Measurements from ENCODE around the gene APPL1. TPM values are rescaled to one million over a fixed set of nuclear protein-coding genes. Genes with fewer than 3 reads are reported as not detected.

APPL1 gene
- total and polyA plus RNA-seq, 2 of the 8 experiments (the other 6 are each of a cell fraction or from before 2014, with no cell fraction given) = 9.4 to 34.4 TPM

DNA sequence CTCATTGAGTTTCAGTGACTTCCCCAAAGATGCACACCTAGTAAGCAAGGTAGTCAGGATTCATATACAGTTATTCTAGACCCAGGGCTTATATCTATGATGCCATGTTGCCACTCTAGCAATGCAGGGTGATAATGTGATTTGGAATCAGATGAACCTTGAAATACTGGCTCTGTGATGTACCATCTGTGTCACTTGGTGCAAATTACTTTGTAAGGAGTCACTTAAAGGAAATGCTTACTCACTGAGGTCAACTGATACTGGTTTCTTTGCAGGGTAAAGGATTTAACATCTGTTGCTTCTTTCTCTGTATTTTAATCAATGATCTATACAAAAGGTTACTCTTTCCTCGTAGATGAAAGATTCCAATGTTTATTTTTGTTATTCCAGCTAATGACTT, 54.2 kb downstream of the APPL1 start:
- H3K9me3 ChIP-seq (ENCODE audit: insufficient read depth in 2 of 2, low read depth in 1 of 2, low read length in 1 of 2) = peaks cover 0 to 10% of the 10 kb centered on the region in 2 experiments; a peak in 2 of 4 replicates
- CTCF ChIA-PET (ENCODE audit: partially characterized antibody) = interaction anchor here (1.2 to 1.4 kb wide), 2 partner anchors 21 to 286 kb away, joined by 3 to 4 read pairs; no protein-coding TSS in a partner anchor
- no peaks in the 10 kb centered on the region for H4K20me1 ChIP-seq (replicated peaks in 1 of 2; ENCODE audit: control insufficient read depth in 1 of 2, insufficient read depth in 2 of 2, low read length in 2 of 2)
- H3K27ac ChIP-seq (ENCODE audit: low read depth, low read length) = no peak overlapping the region
- H3K4me3 ChIP-seq (ENCODE audit: extremely low read depth in 1 of 4, insufficient read depth in 2 of 4, low read depth in 3 of 4, low read length in 4 of 4) = no peak overlapping the region
- no peak for DNase-seq (ENCODE audit: low read depth in 1 of 2, low spot score in 2 of 2)
- no peak overlapping the region for H4K91ac ChIP-seq (replicated peaks; ENCODE audit: insufficient read length, low read length)
- H3K4me1 ChIP-seq (replicated peaks in 1 of 4; ENCODE audit: control insufficient read depth in 3 of 4, insufficient read depth in 4 of 4, low read length in 3 of 4) = no peaks in the 10 kb centered on the region
- no peak for TF ChIP-seq SRF (IDR thresholded peaks at IDR 0.05; ENCODE audit: low read depth, low read length)
- TF ChIP-seq YY1 (IDR thresholded peaks at IDR 0.05; ENCODE audit: low read depth, low read length) = no peak
- TF ChIP-seq RAD21 (IDR thresholded peaks at IDR 0.05 in 1 of 2, conservative IDR thresholded peaks at IDR 0.05 in 1 of 2; ENCODE audit: low read depth in 2 of 2, low read length in 2 of 2) = no peak
- TF ChIP-seq EGR1 (IDR thresholded peaks at IDR 0.05; ENCODE audit: borderline replicate concordance, low read depth, low read length) = no peak
- no peak for TF ChIP-seq ZNF274 (IDR thresholded peaks at IDR 0.05; ENCODE audit: borderline replicate concordance, extremely low read depth, low read length)
- TF ChIP-seq, protein P1, sequence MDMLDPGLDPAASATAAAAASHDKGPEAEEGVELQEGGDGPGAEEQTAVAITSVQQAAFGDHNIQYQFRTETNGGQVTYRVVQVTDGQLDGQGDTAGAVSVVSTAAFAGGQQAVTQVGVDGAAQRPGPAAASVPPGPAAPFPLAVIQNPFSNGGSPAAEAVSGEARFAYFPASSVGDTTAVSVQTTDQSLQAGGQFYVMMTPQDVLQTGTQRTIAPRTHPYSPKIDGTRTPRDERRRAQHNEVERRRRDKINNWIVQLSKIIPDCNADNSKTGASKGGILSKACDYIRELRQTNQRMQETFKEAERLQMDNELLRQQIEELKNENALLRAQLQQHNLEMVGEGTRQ (IDR thresholded peaks at IDR 0.05; ENCODE audit: low read length) = no peak
- no peak for TF ChIP-seq RFX5 (IDR thresholded peaks at IDR 0.05; ENCODE audit: borderline replicate concordance, low read depth, low read length)
- TF ChIP-seq POLR2AphosphoS5 (IDR thresholded peaks at IDR 0.05; ENCODE audit: low read depth, low read length) = no peak
- no peak for TF ChIP-seq CEBPB (IDR thresholded peaks at IDR 0.05; ENCODE audit: low read depth, low read length)
- no peak for TF ChIP-seq TEAD4 (IDR thresholded peaks at IDR 0.05; ENCODE audit: low read depth, low read length)
- no peak for TF ChIP-seq HDAC2 (IDR thresholded peaks at IDR 0.05; ENCODE audit: borderline replicate concordance in 1 of 2, low read depth in 2 of 2, low read length in 2 of 2)
- no peak for TF ChIP-seq TBP (IDR thresholded peaks at IDR 0.05; ENCODE audit: low read depth, low read length)
- TF ChIP-seq FOSL1 (IDR thresholded peaks at IDR 0.05; ENCODE audit: insufficient read depth, low read depth, low read length) = no peak
- TF ChIP-seq GTF2F1 (IDR thresholded peaks at IDR 0.05; ENCODE audit: borderline replicate concordance, low read depth, low read length) = no peak
- H3K27me3 ChIP-seq (replicated peaks in 1 of 4; ENCODE audit: control insufficient read depth in 3 of 4, extremely low read depth in 1 of 4, insufficient read depth in 3 of 4, low read length in 3 of 4) = no peaks in the 10 kb centered on the region
- no peak overlapping the region for H3K4me2 ChIP-seq (ENCODE audit: insufficient read depth in 1 of 2, low read depth in 2 of 2, low read length in 2 of 2)
- no peaks in the 10 kb centered on the region for H3K79me1 ChIP-seq (ENCODE audit: low read depth, low read length)
- no peak overlapping the region for H3K4ac ChIP-seq (replicated peaks; ENCODE audit: insufficient read length, low read depth, low read length)
- no peak overlapping the region for H3K18ac ChIP-seq (ENCODE audit: extremely low read depth, low read length)
- 76% methylated on average over 1 of the region's 1 CpG; no CpG with 5 or more reads in 1 of the 2 experiments for WGBS, 2 experiments (ENCODE audit: extremely low coverage in 1 of 2, insufficient coverage in 1 of 2, insufficient read length in 1 of 2, insufficient replicate concordance in 2 of 2, low coverage in 1 of 2, low lambda C conversion rate in 2 of 2, missing lambda C conversion rate in 1 of 2)
- no peak overlapping the region for H2BK120ac ChIP-seq (replicated peaks; ENCODE audit: low read depth, low read length)
- H3K14ac ChIP-seq (ENCODE audit: insufficient read length) = no peak overlapping the region
- no peak overlapping the region for H2BK12ac ChIP-seq (ENCODE audit: low read depth, low read length)
- no peak for FAIRE-seq
- no peak overlapping the region for H3K23ac ChIP-seq (ENCODE audit: insufficient read length)
- H3K36me3 ChIP-seq (ENCODE audit: control insufficient read depth in 2 of 4, insufficient read depth in 4 of 4, low read length in 3 of 4) = no peaks in the 10 kb centered on the region; a peak in 1 of 8 replicates
- POLR2A ChIA-PET (ENCODE audit: partially characterized antibody) = no interaction called here
- H2BK5ac ChIP-seq (ENCODE audit: low read depth, low read length) = no peak overlapping the region
- no peak overlapping the region for H4K8ac ChIP-seq (ENCODE audit: extremely low read depth, insufficient read depth, low read length)
- H2AFZ ChIP-seq (ENCODE audit: low read length) = no peak overlapping the region
- H2AK5ac ChIP-seq (ENCODE audit: low read depth, low read length) = no peak overlapping the region
- no peak overlapping the region for H3K56ac ChIP-seq (replicated peaks; ENCODE audit: insufficient read length, low read depth, low read length)
- H2BK15ac ChIP-seq (ENCODE audit: low read length) = no peak overlapping the region
- no peaks in the 10 kb centered on the region for H3K79me2 ChIP-seq (ENCODE audit: control insufficient read depth in 1 of 2, insufficient read depth in 2 of 2, low read length in 2 of 2)
- no peak overlapping the region for H3K9ac ChIP-seq (replicated peaks in 1 of 4; ENCODE audit: extremely low read depth in 1 of 4, low read depth in 3 of 4, low read length in 3 of 4)
- H2BK20ac ChIP-seq (ENCODE audit: low read length) = no peak overlapping the region
- no peak overlapping the region for H4K5ac ChIP-seq (ENCODE audit: insufficient read length, low read depth, low read length)
- no peaks in the 10 kb centered on the region for H3K23me2 ChIP-seq (ENCODE audit: low read depth, low read length)

Measured in H1 (cell line).